Stimulated activated CD8-positive, alpha-beta memory T cell treated with anti-CD3 and anti-CD28 coated beads, Interleukin-4, amount 100 ng/mL, for 24 hours (primary cell): ENCODE data around the gene GSN.

Source experiments
- DNase-seq: peaks from one replicate; pipeline ENCODE4 v3.0.0-alpha.2; 2020; ENCODE audit warnings: low read depth

The GSN gene

GRCh38 chr9:121273064-121273775 is 5.3 kb downstream of the GSN start:
- DNase-seq = no peak

DNA sequence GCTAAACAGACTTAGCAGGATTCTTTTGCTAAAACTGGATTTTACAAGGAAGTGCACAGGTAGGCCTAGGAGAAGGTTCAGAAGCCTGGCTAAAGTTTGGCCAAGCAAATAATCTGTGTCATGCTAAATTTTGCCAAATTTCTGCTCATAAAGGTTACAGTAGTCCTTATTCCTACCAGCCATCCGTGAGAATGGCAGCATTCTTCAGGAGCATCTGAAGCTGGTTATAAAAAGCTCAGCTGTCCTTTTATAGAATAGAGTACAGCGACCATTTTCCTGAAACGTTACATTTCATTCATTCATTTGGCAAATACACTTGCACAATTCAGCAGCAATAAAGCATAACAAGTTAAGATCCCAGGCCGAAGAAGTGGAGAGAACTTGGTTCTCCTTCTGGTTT is 6.9 kb downstream of the GSN start:
- no peak for DNase-seq

DNA sequence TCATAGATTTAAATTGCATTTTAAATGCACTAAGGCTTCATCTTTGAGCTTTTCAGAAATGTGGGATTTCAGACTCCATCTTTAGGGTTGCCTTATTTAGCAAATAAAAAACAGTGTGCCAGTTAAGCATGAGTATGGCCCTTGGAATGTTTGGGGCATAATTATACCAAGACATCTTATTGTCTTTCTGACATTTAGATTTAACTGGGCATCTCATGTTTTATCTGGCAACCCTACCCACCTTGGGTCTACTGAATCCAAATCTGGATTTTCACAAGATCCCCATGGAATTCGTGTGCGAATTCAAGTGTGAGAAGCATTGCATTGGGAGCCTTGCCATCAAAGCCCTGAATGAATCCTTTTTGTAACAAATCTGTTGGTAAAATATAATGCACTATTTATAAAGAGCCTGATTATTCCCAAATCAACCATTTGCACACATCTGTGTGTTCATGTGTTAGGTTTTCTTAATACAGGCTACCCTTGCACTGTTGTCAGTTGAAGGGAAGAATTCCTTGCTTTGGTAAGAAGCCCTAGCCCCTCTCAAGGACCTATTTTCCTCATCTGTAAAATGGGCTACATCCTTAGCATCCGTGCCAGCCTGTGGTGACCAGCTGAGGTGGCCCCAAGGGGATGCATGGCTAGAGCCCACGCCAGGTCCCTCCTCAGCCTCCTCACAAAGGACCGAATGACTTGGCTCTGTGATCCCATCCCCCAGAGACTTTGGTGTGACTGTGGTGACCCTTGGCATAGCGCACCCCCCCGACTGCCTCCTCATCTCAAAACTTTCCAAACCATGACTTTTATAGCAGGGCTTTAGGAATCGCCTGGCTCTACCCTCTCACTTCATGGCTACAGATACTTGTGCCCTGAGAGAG is 8.1 kb downstream of the GSN start:
- no peak for DNase-seq

GRCh38 chr9:121277026-121277425 is 9.1 kb downstream of the GSN start:
- DNase-seq = no peak

DNA sequence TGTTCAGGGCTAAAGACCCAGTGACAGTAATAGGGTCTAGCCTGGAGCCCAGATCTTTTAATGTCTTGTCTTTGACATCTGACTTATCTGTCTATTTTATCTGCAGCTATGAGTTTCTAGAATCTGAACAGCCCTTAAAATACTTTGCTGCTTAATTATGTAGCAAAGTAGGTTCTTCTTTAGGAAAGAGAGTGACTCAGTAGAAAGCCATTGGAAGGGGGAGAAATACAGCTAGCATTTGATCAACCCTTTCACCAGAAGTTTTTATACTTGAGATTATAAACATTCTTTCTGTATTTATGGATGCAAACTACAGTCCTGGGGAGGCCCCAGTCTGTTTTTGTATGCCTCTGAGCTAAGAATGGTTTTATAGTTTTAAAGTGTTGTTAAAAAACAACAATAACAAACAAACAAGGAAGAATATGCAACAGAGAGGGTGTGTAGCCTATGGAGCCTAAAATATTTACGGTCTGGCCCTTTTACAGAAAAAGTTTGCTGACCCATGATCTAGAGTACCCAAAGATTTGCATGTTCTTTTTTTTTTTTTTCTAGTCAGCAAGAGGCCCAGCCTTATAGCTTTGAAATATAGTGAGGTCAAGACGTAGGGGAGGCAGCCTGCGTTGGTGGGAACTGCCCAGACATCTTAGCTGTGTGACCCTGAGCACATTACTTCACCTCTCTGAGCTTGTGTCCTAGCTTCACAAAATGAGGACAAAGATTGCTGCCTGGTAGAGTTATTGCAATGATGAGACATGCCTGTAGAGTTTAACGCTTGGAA is 9.7 kb downstream of the GSN start:
- no peak for DNase-seq

DNA sequence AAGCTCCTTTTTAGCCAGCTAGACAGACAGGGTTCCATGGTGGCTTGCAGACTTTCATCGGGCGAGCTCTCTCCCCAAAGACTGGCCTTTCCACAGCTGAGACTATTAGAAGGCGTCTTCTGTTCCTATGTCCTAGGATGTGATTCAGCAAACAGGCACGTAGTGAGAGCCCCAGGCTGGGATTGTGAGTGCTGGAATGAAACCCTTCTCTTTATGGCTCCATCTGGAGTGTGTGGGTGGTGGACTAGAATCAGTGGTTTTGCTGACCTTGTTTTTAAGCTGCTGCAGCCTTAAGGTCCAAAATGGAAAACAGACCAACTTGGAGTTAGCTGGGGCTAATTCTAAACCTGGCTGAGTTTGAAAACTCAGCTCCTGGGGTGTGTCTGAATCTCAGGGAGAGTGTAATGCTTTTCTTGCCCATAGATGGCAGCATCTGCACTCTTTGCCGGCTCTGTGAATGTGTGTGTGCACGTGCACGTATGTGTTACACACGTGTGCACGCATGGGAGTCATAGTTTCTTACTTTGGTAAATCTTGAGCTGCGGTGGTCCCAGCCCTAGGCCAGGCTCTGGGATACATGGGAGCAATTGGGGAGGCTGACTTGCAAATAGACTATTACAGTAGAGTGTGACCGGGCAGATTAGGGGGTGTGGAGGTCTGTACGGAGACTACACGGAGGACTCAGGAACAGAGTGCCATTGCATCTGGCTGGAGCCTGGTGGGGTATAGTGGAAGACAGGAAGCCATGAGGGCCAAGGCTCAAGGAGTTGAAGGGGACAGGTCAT is 10.7 kb downstream of the GSN start:
- no peak for DNase-seq

GRCh38 chr9:121279776-121280388 is 11.9 kb downstream of the GSN start:
- DNase-seq = no peak

GRCh38 chr9:121280715-121281613 is 13.0 kb downstream of the GSN start:
- DNase-seq = no peak

DNA sequence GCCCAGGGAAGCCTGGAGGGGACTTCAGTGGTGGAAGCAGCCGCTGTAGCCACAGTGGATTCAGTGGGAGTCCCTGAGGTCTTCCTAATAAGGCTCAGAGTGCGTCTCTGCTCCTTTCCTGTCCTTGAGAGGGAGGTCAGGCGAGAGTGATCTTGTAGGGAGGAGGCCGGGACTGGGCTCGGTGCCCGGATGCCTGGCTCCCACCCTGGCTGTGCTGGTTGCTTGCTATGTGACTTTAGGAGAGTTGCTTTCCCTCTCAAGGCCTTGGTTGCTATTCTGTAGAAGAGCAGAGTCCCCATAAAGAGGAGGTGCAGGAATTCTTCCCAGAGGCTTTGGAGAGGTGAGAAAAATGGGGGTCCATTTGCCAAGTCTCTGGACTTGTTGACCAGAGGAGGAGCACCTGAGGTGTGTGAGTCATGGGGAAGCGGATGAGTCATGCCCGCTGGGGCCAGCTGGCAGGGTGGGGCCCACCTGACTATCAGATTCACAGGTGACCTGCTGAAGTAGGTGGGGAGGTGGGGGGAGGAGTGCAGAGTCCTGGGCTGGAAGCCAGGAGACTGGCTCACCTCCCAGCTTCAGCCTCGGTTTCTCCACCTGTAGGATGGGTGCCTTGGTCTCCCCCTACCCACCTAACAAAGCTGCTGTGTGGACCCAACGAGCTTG is 13.8 kb downstream of the GSN start:
- no peak for DNase-seq

DNA sequence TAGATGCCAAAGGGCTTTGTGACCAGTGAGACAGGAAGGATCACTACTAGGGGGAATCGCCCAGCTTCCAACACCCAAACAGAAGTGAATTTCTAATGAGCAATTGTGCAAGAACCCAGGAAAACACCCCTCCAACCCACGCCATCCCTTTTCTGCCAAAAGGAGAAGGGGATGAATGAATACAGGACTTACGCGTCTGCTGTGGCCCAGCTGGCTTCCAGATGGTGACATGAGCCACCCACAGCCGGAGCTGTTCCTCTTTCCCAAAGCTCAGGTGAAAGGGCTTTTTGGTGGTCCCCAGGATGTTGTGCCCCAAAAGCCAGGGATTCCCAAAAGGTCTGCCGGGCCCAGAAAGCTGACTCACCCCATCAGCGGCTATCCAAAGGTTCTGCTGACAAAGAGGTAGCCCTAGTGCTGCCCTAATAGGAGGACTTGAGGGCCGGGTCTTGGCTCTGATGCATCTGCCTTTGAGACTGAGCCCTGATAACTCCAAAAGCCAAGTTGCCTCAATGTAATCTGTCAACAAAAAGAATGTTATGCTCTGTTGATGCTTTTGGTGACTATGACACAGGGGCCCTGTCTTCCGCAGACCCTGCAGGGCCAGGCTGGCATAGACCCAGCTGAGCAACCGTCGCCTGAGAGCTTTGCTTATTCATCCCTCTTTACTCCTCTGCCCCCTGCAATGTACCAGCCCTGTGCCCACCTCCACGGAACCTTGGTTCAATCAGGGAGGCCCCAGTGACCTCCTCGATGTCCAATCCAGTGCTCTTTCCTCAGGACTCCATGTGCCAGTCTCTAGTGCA is 14.5 kb downstream of the GSN start:
- no peak for DNase-seq

DNA sequence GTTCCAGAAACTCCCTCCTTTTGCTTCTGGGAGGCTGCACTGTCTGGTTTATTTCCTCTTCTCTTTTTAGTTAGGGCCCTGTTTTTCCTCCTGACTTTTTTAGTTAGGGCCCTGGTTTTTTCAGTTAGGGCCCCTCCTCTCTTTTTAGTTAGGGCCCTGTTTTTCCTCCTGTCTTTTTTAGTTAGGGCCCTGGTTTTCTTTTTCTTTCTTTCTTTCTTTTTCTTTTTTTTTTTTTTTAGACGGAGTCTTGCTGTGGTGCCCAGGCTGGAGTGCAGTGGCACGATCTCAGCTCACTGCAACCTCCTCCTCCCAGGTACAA is 15.1 kb downstream of the GSN start:
- DNase-seq = no peak

- no peak for DNase-seq
These were observed 16.1 kb downstream of the GSN start for GRCh38 chr9:121283856-121284732.

GRCh38 chr9:121284733-121285451 is 16.9 kb downstream of the GSN start:
- no peak for DNase-seq

DNA sequence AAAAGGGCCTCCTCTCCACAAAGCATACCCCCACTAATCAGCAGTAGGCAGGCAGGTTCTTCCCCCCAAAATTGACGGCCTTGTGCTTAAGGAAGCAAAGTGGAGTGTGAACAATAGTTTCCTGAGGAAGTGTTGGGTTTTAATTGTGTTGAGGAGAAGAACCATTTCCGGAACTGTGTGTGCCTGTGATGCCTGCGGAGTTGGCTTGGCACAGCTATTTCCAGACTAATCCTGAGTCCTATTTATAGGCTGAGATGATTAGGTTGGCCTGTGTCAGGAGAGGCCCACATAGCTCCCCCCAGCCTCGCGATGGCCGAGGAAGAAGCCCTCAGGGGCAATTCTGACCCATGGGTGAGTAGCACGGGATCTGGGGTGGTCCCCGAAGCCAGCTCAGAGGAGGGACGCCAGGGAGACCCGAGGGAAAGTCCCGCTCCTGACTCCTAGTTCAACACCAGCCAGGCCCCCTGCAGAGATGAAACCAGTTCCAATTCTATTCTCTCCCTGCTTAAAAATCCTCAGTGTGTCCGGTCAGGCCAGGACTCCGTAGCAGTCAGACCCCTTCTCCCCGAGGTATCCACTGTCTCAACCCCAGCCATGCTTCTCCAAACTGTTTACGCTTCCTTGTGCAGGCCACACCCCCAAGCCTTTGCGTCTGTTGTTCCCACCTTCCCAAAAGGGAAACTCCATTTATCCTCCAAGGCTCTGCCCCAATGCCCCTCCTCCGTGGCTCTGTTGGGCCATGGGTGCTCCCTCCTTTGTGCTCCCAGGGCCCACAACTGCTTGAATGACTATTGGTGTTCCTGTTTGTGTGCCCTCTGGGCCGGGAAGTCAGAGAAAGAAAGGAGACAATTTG is 18.1 kb downstream of the GSN start:
- DNase-seq = no peak

DNA sequence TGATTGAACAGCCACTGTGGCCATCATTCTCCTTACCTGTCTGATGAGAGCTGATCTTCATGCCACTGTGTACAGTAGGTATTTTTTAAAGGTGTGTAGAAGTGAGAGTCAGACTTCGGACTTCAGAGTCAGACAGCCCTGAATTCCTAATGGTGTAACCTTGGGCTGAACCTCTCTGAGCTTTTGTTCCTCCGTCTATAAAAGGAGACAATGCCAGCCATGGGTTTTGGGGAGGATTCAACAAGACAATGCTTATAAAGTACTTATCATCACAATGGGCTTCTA is 18.7 kb downstream of the GSN start:
- DNase-seq = no peak

GRCh38 chr9:121286973-121287741 is 19.2 kb downstream of the GSN start:
- no peak for DNase-seq
